Cardiac fibroblast (primary cell): Measurements from ENCODE around the gene WDTC1.

Experiments used
- DNase-seq, 2 donors: peaks; one replicate each; pipeline versions ENCODE4 v3.0.0 to v3.0.0-alpha.2; 2010; ENCODE audit warnings: low read depth in 2 of 2
- H3K4me3 ChIP-seq, 2 donors: replicated peaks in 1 of 2; 1 replicate in 1 of 2; 2 replicates in 1 of 2; pipeline ENCODE4 v1.5.1; 2011; ENCODE audit warnings: low read depth in 2 of 2, low read length in 2 of 2, mild to moderate bottlenecking in 2 of 2, moderate library complexity in 1 of 2
- CTCF ChIP-seq: IDR thresholded peaks from one replicate; pipeline ENCODE4 v1.5.1; 2011; ENCODE audit warnings: low read depth, mild to moderate bottlenecking, low read length, inconsistent platforms

WDTC1 gene

GRCh38 chr1:27301582-27302199, 67.3 kb downstream of the WDTC1 start:
- no peak for TF ChIP-seq CTCF
- DNase-seq = no peak
- H3K4me3 ChIP-seq = no peak overlapping the region

- H3K4me3 ChIP-seq = no peak overlapping the region
- TF ChIP-seq CTCF = no peak
- DNase-seq = no peak
Measured at GRCh38 chr1:27302612-27303011, 68.2 kb downstream of the WDTC1 start.

- no peak for TF ChIP-seq CTCF
- H3K4me3 ChIP-seq = no peak overlapping the region
- no peak for DNase-seq
Measured at GRCh38 chr1:27303509-27303908, 69.1 kb downstream of the WDTC1 start.

GRCh38 chr1:27306071-27306470, 71.6 kb downstream of the WDTC1 start:
- H3K4me3 ChIP-seq = no peak overlapping the region
- no peak for DNase-seq
- no peak for TF ChIP-seq CTCF

GRCh38 chr1:27306892-27307761, 72.7 kb downstream of the WDTC1 start:
- no peak for DNase-seq
- no peak overlapping the region for H3K4me3 ChIP-seq
- TF ChIP-seq CTCF = no peak

- no peak overlapping the region for H3K4me3 ChIP-seq
- no peak for DNase-seq
- TF ChIP-seq CTCF = no peak
Measured at GRCh38 chr1:27307874-27308598, 73.6 kb downstream of the WDTC1 start.
